GM12878 (cell line): ENCODE data around the gene CRYBA1.

ENCODE experiments used
- ASH2L ChIP-seq: fragments of 300-600, 200-600 bp; sonication (generic); IDR thresholded peaks from 2 replicates; pipeline ENCODE4 v1.6.1; 2017; ENCODE audit warnings: low read depth, mild to moderate bottlenecking, borderline replicate concordance
- ATF3 ChIP-seq: IDR thresholded peaks from 2 replicates; pipeline ENCODE4 v1.6.1; 2011; ENCODE audit warnings: low read depth, mild to moderate bottlenecking, low read length, moderate library complexity, borderline replicate concordance; ENCODE audit errors: extremely low read depth
- CTCF ChIP-seq, 3 experiments: IDR thresholded peaks in 2 of 3; conservative IDR thresholded peaks in 1 of 3; 2 replicates each; pipeline ENCODE4 v1.5.1; 2011; ENCODE audit warnings: low read depth in 3 of 3, low read length in 3 of 3, mild to moderate bottlenecking in 3 of 3, control low read depth in 2 of 3, moderate library complexity in 2 of 3, inconsistent platforms in 1 of 3, mixed read lengths in 1 of 3; ENCODE audit not compliant: control insufficient read depth in 2 of 3, insufficient read depth in 1 of 3; ENCODE audit errors: extremely low read depth in 1 of 3
- IRF3 ChIP-seq: fragments of 450-650 bp; IDR thresholded peaks from 2 replicates; pipeline ENCODE4 v1.6.1; 2014; ENCODE audit warnings: mild to moderate bottlenecking
- POLR2AphosphoS5 ChIP-seq: IDR thresholded peaks from 2 replicates; pipeline ENCODE4 v1.6.1; 2011; ENCODE audit warnings: mild to moderate bottlenecking, low read length, inconsistent platforms
- REST ChIP-seq: IDR thresholded peaks from 2 replicates; pipeline ENCODE4 v1.6.1; 2012; ENCODE audit warnings: mild to moderate bottlenecking, low read depth, low read length

GRCh38 chr17:29205047-29205446, 41.6 kb upstream of the CRYBA1 start:
- TF ChIP-seq REST, result no peak
- TF ChIP-seq ATF3, result no peak
- no peak for TF ChIP-seq CTCF (IDR thresholded peaks at IDR 0.05 in 2 of 3, conservative IDR thresholded peaks at IDR 0.05 in 1 of 3; ENCODE audit: control insufficient read depth in 2 of 3, extremely low read depth in 1 of 3, insufficient read depth in 1 of 3, low read depth in 3 of 3, low read length in 3 of 3)
- no peak for TF ChIP-seq IRF3
- TF ChIP-seq POLR2AphosphoS5, result no peak
- TF ChIP-seq ASH2L, result no peak
